Caco-2 (cell line): ENCODE results near the gene ZFR2. TPM values are rescaled to one million over a fixed set of nuclear protein-coding genes. Genes with fewer than 3 reads are reported as not detected.

Source experiments
- BruUV-seq: library from RNA; stranded (reverse); fragments of 400-500 nt; replicated peaks from 2 replicates; lab custom pipeline; 2021; lab: Mats Ljungman, UMichigan
- CTCF ChIA-PET: fragments of 300-600 bp; sonication (Branson Sonifier 250); formaldehyde crosslinking; loops from one replicate; lab custom pipeline; 2022; ENCODE audit warnings: antibody characterized with exemption; lab: Charles Lee
- POLR2A ChIA-PET: fragments of 300-600 bp; sonication (Branson Sonifier 250); formaldehyde crosslinking; loops from one replicate; lab custom pipeline; 2022; ENCODE audit warnings: antibody characterized with exemption; lab: Charles Lee
- DNase-seq, 2 experiments: peaks; one replicate each; pipeline versions ENCODE4 v3.0.0 to v3.0.0-alpha.2; 2020 to 2022
- H3K27me3 ChIP-seq: replicated peaks from 2 replicates; pipeline ENCODE4 v1.6.0; 2011; ENCODE audit warnings: low read length; ENCODE audit not compliant: control insufficient read depth, insufficient read depth
- H3K36me3 ChIP-seq: 2 replicates; pipeline ENCODE4 v1.5.1; 2011; ENCODE audit warnings: low read length; ENCODE audit not compliant: control insufficient read depth, insufficient read depth
- H3K4me1 ChIP-seq: fragments of 250-450 bp; sonication (Bioruptor Pico); 2 replicates; pipeline ENCODE4 v1.5.1; 2020; ENCODE audit warnings: mild to moderate bottlenecking
- H3K4me3 ChIP-seq: 2 replicates; pipeline ENCODE4 v1.5.1; 2011; ENCODE audit warnings: low read depth, mild to moderate bottlenecking, control low read depth, low read length
- H3K9me3 ChIP-seq: fragments of 250-450 bp; sonication (Bioruptor Pico); 2 replicates; pipeline ENCODE4 v1.5.1; 2020; ENCODE audit warnings: mild to moderate bottlenecking, moderate library complexity
- H3K27ac Mint-ChIP-seq: one replicate; pipeline ENCODE4 v1.8.0; 2022; ENCODE audit warnings: mixed read lengths; ENCODE audit not compliant: unreplicated experiment
- H3K27me3 Mint-ChIP-seq: one replicate; pipeline ENCODE4 v1.8.0; 2022; ENCODE audit warnings: mixed read lengths; ENCODE audit not compliant: insufficient read depth, unreplicated experiment
- H3K36me3 Mint-ChIP-seq: one replicate; pipeline ENCODE4 v1.8.0; 2022; ENCODE audit warnings: mild to moderate bottlenecking, mixed read lengths; ENCODE audit not compliant: insufficient read depth, unreplicated experiment
- H3K4me1 Mint-ChIP-seq: one replicate; pipeline ENCODE4 v1.8.0; 2022; ENCODE audit warnings: low read depth, mixed read lengths; ENCODE audit not compliant: unreplicated experiment
- H3K4me3 Mint-ChIP-seq: one replicate; pipeline ENCODE4 v1.8.0; 2022; ENCODE audit warnings: mild to moderate bottlenecking, moderate library complexity, mixed read lengths; ENCODE audit not compliant: unreplicated experiment
- H3K9me3 Mint-ChIP-seq: one replicate; pipeline ENCODE4 v1.8.0; 2022; ENCODE audit warnings: mixed read lengths; ENCODE audit not compliant: unreplicated experiment
- intact Hi-C: fragments of 100-400 bp; cut with micrococcal nuclease; formaldehyde crosslinking; loops from one replicate; pipeline ENCODE4 v1.10.0; 2022; ENCODE audit not compliant: unreplicated experiment
- total RNA-seq: library from RNA; stranded (reverse); gene quantifications from 2 replicates; pipeline ENCODE4 v1.2.3, GENCODE V29; 2022
- TF ChIP-seq, protein P1 (sequence below), 2 experiments: fragments of 200-600 bp in 1 of 2; IDR thresholded peaks; 1 replicate in 1 of 2; 2 replicates in 1 of 2; pipeline versions ENCODE4 v1.5.1 to v1.8.0; 2011 to 2022; ENCODE audit warnings: antibody characterized with exemption in 1 of 2, control low read depth in 1 of 2, inconsistent platforms in 1 of 2, low read depth in 1 of 2, low read length in 1 of 2, mild to moderate bottlenecking in 1 of 2, moderate library complexity in 1 of 2; ENCODE audit not compliant: insufficient read depth in 1 of 2, severe bottlenecking in 1 of 2, unreplicated experiment in 1 of 2

ZFR2 gene
- total RNA-seq, 1 experiment from 2014 or later = not detected

GRCh38 chr19:3836887-3837286 lies 32.0 kb downstream of the ZFR2 start:
- no peaks in the 10 kb centered on the region for H3K36me3 ChIP-seq
- H3K9me3 ChIP-seq = no peaks in the 10 kb centered on the region
- H3K36me3 Mint-ChIP-seq = peaks cover 6% of the 10 kb centered on the region
- no peak for DNase-seq
- peaks cover 3% of the 10 kb centered on the region for H3K27me3 Mint-ChIP-seq
- no peak overlapping the region for H3K4me3 Mint-ChIP-seq
- H3K9me3 Mint-ChIP-seq = no peaks in the 10 kb centered on the region
- TF ChIP-seq, protein P1, sequence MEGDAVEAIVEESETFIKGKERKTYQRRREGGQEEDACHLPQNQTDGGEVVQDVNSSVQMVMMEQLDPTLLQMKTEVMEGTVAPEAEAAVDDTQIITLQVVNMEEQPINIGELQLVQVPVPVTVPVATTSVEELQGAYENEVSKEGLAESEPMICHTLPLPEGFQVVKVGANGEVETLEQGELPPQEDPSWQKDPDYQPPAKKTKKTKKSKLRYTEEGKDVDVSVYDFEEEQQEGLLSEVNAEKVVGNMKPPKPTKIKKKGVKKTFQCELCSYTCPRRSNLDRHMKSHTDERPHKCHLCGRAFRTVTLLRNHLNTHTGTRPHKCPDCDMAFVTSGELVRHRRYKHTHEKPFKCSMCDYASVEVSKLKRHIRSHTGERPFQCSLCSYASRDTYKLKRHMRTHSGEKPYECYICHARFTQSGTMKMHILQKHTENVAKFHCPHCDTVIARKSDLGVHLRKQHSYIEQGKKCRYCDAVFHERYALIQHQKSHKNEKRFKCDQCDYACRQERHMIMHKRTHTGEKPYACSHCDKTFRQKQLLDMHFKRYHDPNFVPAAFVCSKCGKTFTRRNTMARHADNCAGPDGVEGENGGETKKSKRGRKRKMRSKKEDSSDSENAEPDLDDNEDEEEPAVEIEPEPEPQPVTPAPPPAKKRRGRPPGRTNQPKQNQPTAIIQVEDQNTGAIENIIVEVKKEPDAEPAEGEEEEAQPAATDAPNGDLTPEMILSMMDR (IDR thresholded peaks at IDR 0.05; ENCODE audit: insufficient read depth in 1 of 2, low read depth in 1 of 2, low read length in 1 of 2, severe bottlenecking in 1 of 2, unreplicated experiment in 1 of 2) = no peak
- intact Hi-C loops = no loop called here
- ChIA-PET POLR2A (no interaction called here), CTCF (no interaction called here)
- no peak overlapping the region for H3K27ac Mint-ChIP-seq
- no peaks in the 10 kb centered on the region for H3K4me1 Mint-ChIP-seq
- BruUV-seq = no TSS peak
- H3K4me3 ChIP-seq = no peak overlapping the region
- no peaks in the 10 kb centered on the region for H3K27me3 ChIP-seq
- no peaks in the 10 kb centered on the region for H3K4me1 ChIP-seq

- Histone ChIP-seq H3K27me3 (no peaks in the 10 kb centered on the region), H3K4me3 (no peak overlapping the region), H3K9me3 (no peaks in the 10 kb centered on the region), H3K4me1 (no peaks in the 10 kb centered on the region), H3K36me3 (no peaks in the 10 kb centered on the region)
- TF ChIP-seq, protein P1 (IDR thresholded peaks at IDR 0.05; ENCODE audit: insufficient read depth in 1 of 2, low read depth in 1 of 2, low read length in 1 of 2, severe bottlenecking in 1 of 2, unreplicated experiment in 1 of 2) = no peak
- no TSS peak for BruUV-seq
- ChIA-PET POLR2A (no interaction called here), CTCF (no interaction called here)
- Mint-ChIP-seq H3K9me3 (no peaks in the 10 kb centered on the region), H3K4me3 (no peak overlapping the region), H3K27me3 (peaks cover 2% of the 10 kb centered on the region), H3K36me3 (peaks cover 6% of the 10 kb centered on the region), H3K27ac (no peak overlapping the region), H3K4me1 (no peaks in the 10 kb centered on the region)
- no peak for DNase-seq
- intact Hi-C loops = no loop called here
Measured at GRCh38 chr19:3835055-3835435, 33.8 kb downstream of the ZFR2 start.

GRCh38 chr19:3834349-3835054 lies 34.3 kb downstream of the ZFR2 start:
- no TSS peak for BruUV-seq
- H3K36me3 Mint-ChIP-seq = peaks cover 6% of the 10 kb centered on the region
- H3K4me1 ChIP-seq = no peaks in the 10 kb centered on the region
- H3K27me3 Mint-ChIP-seq = no peaks in the 10 kb centered on the region
- no peaks in the 10 kb centered on the region for H3K27me3 ChIP-seq
- TF ChIP-seq, protein P1 (IDR thresholded peaks at IDR 0.05; ENCODE audit: insufficient read depth in 1 of 2, low read depth in 1 of 2, low read length in 1 of 2, severe bottlenecking in 1 of 2, unreplicated experiment in 1 of 2) = no peak
- H3K9me3 Mint-ChIP-seq = no peaks in the 10 kb centered on the region
- POLR2A ChIA-PET = no interaction called here
- intact Hi-C loops = no loop called here
- no peaks in the 10 kb centered on the region for H3K4me1 Mint-ChIP-seq
- no peaks in the 10 kb centered on the region for H3K9me3 ChIP-seq
- H3K36me3 ChIP-seq = no peaks in the 10 kb centered on the region
- no peak for DNase-seq
- H3K27ac Mint-ChIP-seq = no peak overlapping the region
- H3K4me3 ChIP-seq = no peak overlapping the region
- no peak overlapping the region for H3K4me3 Mint-ChIP-seq
- CTCF ChIA-PET = no interaction called here
